ENCODE measurements around the gene OLFML2A. TPM values are rescaled to one million over a fixed set of nuclear protein-coding genes. Genes with fewer than 3 reads are reported as not detected.

OLFML2A gene
- total RNA-seq, 2 experiments from 2014 or later = 4.4 to 6.7 TPM

- Histone ChIP-seq H3K79me2 (ENCODE audit: insufficient read depth, low read depth, low read length) (no peaks in the 10 kb centered on the region), H3K4me1 (ENCODE audit: insufficient read depth, low read length, poor library complexity, severe bottlenecking) (peaks cover 18% of the 10 kb centered on the region), H3K9me3 (ENCODE audit: low read length) (no peaks in the 10 kb centered on the region), H3K9me2 (ENCODE audit: insufficient read depth, low read length) (no peaks in the 10 kb centered on the region), H3K4me2 (ENCODE audit: low read length) (peak overlapping the region; percentile 73), H2AFZ (ENCODE audit: low read length) (peak overlapping the region; percentile 95), H3K36me3 (ENCODE audit: insufficient read depth, low read length) (no peaks in the 10 kb centered on the region), H4K20me1 (ENCODE audit: insufficient read depth, low read length) (no peaks in the 10 kb centered on the region), H3K4me3 (ENCODE audit: low read depth, low read length, poor library complexity, severe bottlenecking) (peak overlapping the region; percentile 43), H3K27ac (ENCODE audit: low read depth, low read length, poor library complexity, severe bottlenecking) (peak overlapping the region; percentile 58)
- ChIA-PET CTCF (ENCODE audit: unreplicated experiment) (no interaction called here), POLR2A (interaction anchor here (0.6 to 1.0 kb wide), 4 partner anchors 9 to 251 kb away, joined by 3 to 7 read pairs (median 4); no protein-coding TSS in a partner anchor)
- intact Hi-C loops (cut with micrococcal nuclease; ENCODE audit: unreplicated experiment) = no loop called here
- no TSS peak for BruUV-seq (replicated peaks)
- DNase-seq (ENCODE audit: low spot score) = peak; percentile 62
- no peak for TF ChIP-seq CTCF (conservative IDR thresholded peaks at IDR 0.05; ENCODE audit: low read length)
- TF ChIP-seq EZH2phosphoT487 (IDR thresholded peaks at IDR 0.05; ENCODE audit: borderline replicate concordance, low read depth, low read length) = no peak
Observed at GRCh38 chr9:124818431-124819281, 41.7 kb downstream of the OLFML2A start.

GRCh38 chr9:124820698-124821623 is 44.0 kb downstream of the OLFML2A start:
- Histone ChIP-seq H3K36me3 (ENCODE audit: insufficient read depth, low read length) (no peaks in the 10 kb centered on the region), H3K4me3 (ENCODE audit: low read depth, low read length, poor library complexity, severe bottlenecking) (no peak overlapping the region), H3K27ac (ENCODE audit: low read depth, low read length, poor library complexity, severe bottlenecking) (no peak overlapping the region), H3K79me2 (ENCODE audit: insufficient read depth, low read depth, low read length) (no peaks in the 10 kb centered on the region), H4K20me1 (ENCODE audit: insufficient read depth, low read length) (no peaks in the 10 kb centered on the region), H2AFZ (ENCODE audit: low read length) (no peak overlapping the region), H3K9me3 (ENCODE audit: low read length) (no peaks in the 10 kb centered on the region), H3K4me1 (ENCODE audit: insufficient read depth, low read length, poor library complexity, severe bottlenecking) (peaks cover 35% of the 10 kb centered on the region), H3K4me2 (ENCODE audit: low read length) (no peak overlapping the region), H3K9me2 (ENCODE audit: insufficient read depth, low read length) (no peaks in the 10 kb centered on the region)
- intact Hi-C loops (cut with micrococcal nuclease; ENCODE audit: unreplicated experiment) = no loop called here
- no peak for TF ChIP-seq EZH2phosphoT487 (IDR thresholded peaks at IDR 0.05; ENCODE audit: borderline replicate concordance, low read depth, low read length)
- TF ChIP-seq CTCF (conservative IDR thresholded peaks at IDR 0.05; ENCODE audit: low read length) = no peak
- DNase-seq (ENCODE audit: low spot score) = no peak
- no TSS peak for BruUV-seq (replicated peaks)
- POLR2A ChIA-PET = no interaction called here
- CTCF ChIA-PET (ENCODE audit: unreplicated experiment) = no interaction called here

Data from OCI-LY7 (cell line).